Smooth muscle cell of the brain vasculature (primary cell): ENCODE results near the gene GOLGA6B.
"Not testable (repeated sequence)": the region's sequence is repeated elsewhere in the genome, so short reads cannot be mapped to it uniquely, and the experiment has no call there.

Source experiments
- DNase-seq: peaks from one replicate; pipeline ENCODE4 v3.0.0-alpha.2; 2012; ENCODE audit warnings: low read depth, low spot score

The GOLGA6B gene

GRCh38 chr15:72663931-72664330, 9.4 kb downstream of the GOLGA6B start:
- DNase-seq = not testable (repeated sequence)

- not testable (repeated sequence) for DNase-seq
These were observed 11.2 kb downstream of the GOLGA6B start for GRCh38 chr15:72665706-72666105.

- DNase-seq = not testable (repeated sequence)
These were observed 15.3 kb downstream of the GOLGA6B start for GRCh38 chr15:72669803-72670202.

GRCh38 chr15:72670656-72671352, 16.3 kb downstream of the GOLGA6B start:
- not testable (repeated sequence) for DNase-seq

- no peak for DNase-seq
These were observed 17.0 kb downstream of the GOLGA6B start for GRCh38 chr15:72671525-72671924.

GRCh38 chr15:72676838-72677237, 22.3 kb downstream of the GOLGA6B start:
- DNase-seq = no peak

GRCh38 chr15:72680931-72681330, 26.4 kb downstream of the GOLGA6B start:
- no peak for DNase-seq

GRCh38 chr15:72682772-72683171, 28.3 kb downstream of the GOLGA6B start:
- DNase-seq = no peak

- no peak for DNase-seq
These were observed 30.9 kb downstream of the GOLGA6B start for GRCh38 chr15:72685301-72685924.

GRCh38 chr15:72685925-72686794, 31.7 kb downstream of the GOLGA6B start, which contains the start of the genes BBS4 and HIGD2B:
Gene BBS4, plus strand, starts transcription at chr15:72686207. Its CDS starts 21 bp downstream, at chr15:72686228.
Gene HIGD2B, minus strand, starts transcription at chr15:72686182. Its CDS starts 9,808 bp downstream, at chr15:72676374.
- DNase-seq = no peak

- DNase-seq = no peak
These were observed 34.2 kb downstream of the GOLGA6B start for GRCh38 chr15:72688697-72689096.

- no peak for DNase-seq
These were observed 36.4 kb downstream of the GOLGA6B start for GRCh38 chr15:72690938-72691337.

- no peak for DNase-seq
These were observed 44.4 kb downstream of the GOLGA6B start for GRCh38 chr15:72698938-72699337.

- DNase-seq = no peak
These were observed 45.6 kb downstream of the GOLGA6B start for GRCh38 chr15:72700076-72700475.

- no peak for DNase-seq
These were observed 51.8 kb downstream of the GOLGA6B start for GRCh38 chr15:72706266-72706665.

GRCh38 chr15:72708551-72709303, 54.2 kb downstream of the GOLGA6B start:
- not testable (repeated sequence) for DNase-seq
